IPS-NIHi7 (cell line): Measurements from ENCODE around the gene ADD1.

Experiments used
- DNase-seq: peaks from one replicate; pipeline ENCODE4 v3.0.0; 2012; ENCODE audit warnings: mixed read lengths; ENCODE audit errors: extremely low spot score

ADD1 gene

GRCh38 chr4:2822461-2823300 lies 21.0 kb upstream of the ADD1 start:
- DNase-seq: no peak

GRCh38 chr4:2823301-2823670 lies 20.4 kb upstream of the ADD1 start:
- DNase-seq: no peak

- no peak for DNase-seq
Measured at GRCh38 chr4:2823671-2824328, 19.8 kb upstream of the ADD1 start.

DNA sequence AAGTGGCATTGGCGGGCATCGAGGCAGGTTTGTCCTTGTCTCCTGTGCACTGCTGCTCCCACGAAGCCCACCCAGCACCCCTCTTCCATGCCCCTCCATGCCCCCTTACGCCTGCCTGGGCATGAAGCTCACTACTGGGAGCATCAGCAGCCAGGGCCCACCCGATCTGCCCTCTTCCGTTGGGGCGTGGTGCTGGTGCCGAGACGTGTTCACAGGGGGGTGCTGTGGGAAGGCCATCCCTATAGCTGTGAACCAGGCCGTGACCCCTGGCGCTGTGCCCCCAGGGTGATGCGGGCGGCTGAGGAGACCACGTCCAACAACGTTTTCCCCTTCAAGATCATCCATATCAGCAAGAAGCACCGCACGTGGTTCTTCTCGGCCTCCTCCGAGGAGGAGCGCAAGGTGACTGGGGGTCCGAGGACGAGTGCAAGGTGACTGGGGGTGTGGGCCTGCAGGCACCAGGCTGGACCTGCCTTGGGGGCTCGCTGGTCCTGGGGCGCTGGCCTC lies 19.3 kb upstream of the ADD1 start:
- no peak for DNase-seq

- DNase-seq: no peak
Measured at GRCh38 chr4:2824836-2825381, 18.7 kb upstream of the ADD1 start.

DNA sequence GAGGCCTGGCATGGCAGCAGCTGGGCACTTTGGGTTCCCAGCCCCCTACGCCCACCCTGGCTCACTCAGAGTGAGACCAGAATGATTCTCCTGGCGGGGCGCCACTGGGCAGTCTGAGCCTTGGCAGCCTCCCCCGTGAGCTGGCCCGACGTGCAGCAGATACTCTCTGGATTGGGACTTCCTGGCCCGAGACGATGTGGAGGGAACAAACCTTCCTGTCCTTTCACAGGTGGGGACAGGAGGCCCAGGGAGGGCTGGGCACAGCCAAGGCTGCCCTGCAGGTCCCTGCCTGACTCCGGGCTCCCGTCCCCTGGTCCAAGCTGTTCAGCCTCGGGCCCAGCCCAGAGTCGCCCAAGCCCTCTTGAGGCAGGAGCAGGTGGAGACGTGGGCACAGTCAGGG lies 17.9 kb upstream of the ADD1 start:
- DNase-seq: no peak

GRCh38 chr4:2827071-2827873 lies 16.4 kb upstream of the ADD1 start:
- no peak for DNase-seq

DNA sequence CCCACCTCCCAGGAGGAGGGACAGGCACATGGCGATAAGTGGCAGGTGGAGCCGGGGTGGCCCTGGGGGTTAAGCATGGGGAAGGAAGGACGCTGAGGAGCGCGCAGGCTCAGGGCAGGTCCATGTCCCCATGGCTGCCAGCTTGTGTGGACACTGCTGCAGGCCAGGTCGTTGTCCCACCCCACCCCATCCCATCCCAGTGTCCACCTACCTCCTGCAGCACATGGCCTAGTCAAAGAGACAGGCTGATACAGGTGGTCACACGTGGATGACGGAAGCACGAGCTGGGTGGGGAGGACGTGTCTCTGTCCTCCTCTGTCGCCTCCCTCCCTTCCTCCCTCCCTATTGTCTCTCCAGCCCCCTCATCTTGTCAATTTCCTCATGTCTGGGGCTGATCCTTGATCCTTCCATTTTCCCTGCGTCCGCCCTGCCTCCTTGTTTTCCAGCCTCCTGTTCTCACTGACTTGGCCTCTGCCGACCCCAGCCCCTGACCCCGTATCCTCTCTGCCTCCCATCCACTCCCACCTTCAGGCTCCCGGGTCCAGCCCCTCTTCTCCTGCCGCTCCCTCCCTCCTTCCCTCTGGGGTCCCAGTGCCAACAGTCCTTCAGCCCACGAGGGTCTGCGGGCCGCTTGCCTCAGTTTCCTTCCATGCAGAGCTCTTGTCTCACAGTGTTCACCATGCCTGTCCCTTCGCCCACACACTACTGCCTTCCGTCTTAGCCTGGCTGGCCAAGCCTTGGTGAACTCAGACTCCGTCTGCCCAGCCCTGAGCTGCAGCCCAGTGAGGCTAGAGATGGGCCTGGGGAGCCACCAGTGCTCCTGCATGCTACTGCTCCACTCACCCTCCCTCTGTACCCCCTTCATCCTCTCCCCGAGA lies 15.5 kb upstream of the ADD1 start:
- no peak for DNase-seq

GRCh38 chr4:2828758-2829181 lies 14.9 kb upstream of the ADD1 start:
- DNase-seq: no peak

DNA sequence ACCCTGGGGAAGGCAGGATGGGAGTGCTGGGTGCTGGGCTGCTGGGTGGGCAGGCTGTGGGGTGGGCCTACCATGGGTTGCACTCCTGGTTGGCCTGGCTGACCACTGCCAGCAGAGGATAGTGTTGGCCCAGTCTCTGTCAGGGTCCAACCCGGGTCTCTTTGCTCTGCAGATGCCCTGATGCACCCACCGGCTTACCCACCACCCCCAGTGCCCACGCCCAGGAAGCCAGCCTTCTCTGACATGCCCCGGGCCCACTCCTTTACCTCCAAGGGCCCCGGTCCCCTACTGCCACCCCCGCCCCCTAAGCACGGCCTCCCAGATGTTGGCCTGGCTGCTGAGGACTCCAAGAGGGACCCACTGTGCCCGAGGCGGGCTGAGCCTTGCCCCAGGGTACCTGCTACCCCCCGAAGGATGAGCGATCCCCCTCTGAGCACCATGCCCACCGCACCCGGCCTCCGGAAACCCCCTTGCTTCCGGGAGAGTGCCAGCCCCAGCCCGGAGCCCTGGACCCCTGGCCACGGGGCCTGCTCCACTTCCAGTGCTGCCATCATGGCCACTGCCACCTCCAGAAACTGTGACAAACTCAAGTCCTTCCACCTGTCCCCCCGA lies 14.2 kb upstream of the ADD1 start:
- no peak for DNase-seq

GRCh38 chr4:2829933-2830451 lies 13.7 kb upstream of the ADD1 start:
- DNase-seq: no peak

GRCh38 chr4:2830632-2831610 lies 12.7 kb upstream of the ADD1 start:
- DNase-seq: no peak

- DNase-seq: no peak
Measured at GRCh38 chr4:2831611-2832308, 11.9 kb upstream of the ADD1 start.

- DNase-seq: no peak
Measured at GRCh38 chr4:2832309-2832980, 11.2 kb upstream of the ADD1 start.

GRCh38 chr4:2832981-2833670 lies 10.5 kb upstream of the ADD1 start:
- peak; percentile 2 for DNase-seq

GRCh38 chr4:2833671-2834000 lies 10.0 kb upstream of the ADD1 start:
- DNase-seq: no peak
